ENCODE measurements around the gene FAM149A. TPM values are rescaled to one million over a fixed set of nuclear protein-coding genes. Genes with fewer than 3 reads are reported as not detected.

The FAM149A gene
- total RNA-seq: 1.8 and 4.1 TPM in 2 replicates

DNA sequence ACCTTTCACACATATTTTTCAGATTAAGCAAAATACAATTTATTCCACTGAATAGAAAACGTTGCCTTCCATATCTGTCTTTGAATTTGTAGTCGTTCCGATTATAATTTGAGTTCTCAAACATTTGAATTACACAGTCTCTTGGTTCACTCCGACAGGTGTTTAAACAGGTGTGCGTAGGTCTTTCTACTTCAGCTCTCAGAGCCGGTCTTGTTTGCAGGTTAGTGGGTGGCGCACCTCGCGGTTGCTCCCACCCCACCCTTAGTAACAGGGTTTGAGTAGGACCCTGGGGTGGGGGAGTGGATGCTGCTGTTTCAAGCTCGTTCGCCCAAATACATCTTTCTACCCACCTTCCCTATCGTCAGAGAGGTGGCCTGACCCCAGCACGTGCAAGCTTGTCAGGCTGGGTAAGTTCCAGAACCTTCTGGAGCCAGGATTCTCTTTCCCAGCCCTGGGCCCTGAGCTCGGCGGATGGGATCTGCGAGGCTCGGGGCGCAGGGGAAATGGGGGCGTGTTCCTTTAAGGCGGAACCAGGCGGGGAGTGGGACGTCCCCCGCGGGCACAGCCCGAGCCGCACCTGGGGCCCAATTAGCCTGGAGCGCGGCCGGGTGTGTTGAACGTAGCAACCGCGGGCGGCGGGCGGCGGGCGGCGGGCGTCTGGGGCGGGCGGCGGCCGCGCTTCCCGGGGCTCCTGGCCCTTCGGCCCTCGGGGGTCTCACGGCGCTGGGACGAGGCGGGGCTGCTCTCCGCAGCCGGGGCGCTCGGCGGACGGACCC lies at the start of gene FAM149A:
TSS of gene FAM149A (plus strand) at position 591 of the 776 bp plus-strand sequence.

DNA sequence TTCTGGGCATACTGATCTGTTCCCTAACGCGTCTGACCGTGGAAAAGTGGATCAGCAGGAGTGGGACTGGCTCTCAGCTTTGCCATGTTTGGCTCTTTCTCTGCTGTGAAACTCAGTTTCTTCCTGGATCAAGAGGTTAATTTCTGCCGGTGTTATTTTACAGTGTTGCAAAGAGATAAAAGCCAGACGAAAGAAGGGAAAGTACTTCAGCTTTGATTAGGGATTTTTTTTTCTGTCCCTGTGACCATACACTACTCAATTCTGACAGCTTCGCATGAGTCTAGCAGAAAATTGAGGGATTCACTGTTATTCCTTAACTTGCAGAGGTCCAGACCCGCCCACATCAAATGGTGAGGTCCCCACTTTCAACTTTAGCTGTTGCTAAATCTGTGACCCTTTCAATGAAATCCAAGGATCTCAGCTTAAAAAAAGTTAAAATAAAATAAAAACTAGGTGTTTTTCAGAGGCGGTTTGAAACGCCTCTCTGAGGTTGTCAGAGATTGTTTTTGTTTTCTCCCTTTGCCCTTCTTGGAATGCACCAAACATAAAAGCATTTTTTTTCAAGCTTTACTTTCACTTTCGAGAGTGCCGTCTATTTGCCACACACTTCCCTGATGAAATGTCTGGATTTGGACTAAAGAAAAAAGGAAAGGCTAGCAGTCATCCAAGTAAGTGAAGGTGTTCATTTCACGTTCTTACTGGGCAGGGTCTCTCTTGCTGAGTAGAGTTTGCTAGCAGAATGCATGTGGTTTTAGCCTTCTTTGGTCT lies 35.7 kb upstream of the FAM149A start, which contains the start of gene TLR3:
TSS of gene TLR3 (plus strand) at position 576 of the 768 bp plus-strand sequence. CDS start 7,464 bp downstream, outside the sequence.

DNA sequence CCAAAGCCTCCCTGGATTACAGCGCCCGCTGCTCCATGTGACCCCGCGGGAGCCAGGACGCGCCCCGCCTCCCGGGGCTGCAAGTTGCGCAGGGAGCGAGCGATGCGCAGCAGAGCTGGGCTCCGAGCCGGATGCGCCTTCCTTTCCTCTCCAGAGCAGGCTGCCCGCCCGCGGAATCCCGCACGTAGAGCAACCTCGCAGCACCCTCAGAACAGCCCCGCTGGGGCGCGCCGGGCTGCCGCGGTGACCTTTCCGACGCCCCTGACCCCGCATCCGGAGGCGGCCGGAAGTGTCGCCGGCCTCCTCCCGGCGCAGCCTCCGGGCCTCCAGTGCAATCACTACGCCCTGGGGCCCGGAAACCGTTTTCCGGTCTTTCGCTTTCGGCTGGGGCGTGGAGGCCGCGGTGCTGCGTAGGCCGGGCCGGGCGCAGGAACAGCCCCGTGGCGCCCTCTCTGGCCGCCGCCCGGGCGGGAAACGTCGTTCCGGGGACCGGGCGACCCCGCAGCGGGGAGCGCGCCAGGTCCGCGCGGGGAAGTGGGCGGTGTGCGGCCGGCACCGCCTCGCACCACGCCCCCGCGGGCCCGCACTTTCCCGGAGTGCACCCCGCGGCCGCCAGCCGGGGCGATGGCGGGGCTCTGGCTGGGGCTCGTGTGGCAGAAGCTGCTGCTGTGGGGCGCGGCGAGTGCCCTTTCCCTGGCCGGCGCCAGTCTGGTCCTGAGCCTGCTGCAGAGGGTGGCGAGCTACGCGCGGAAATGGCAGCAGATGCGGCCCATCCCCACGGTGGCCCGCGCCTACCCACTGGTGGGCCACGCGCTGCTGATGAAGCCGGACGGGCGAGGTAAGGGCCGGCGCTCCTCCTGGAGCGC lies 86.9 kb downstream of the FAM149A start, which contains the start of gene CYP4V2:
TSS of gene CYP4V2 (plus strand) at position 368 of the 866 bp plus-strand sequence. CDS start at position 625, 257 bp downstream.

Small RNA genes lying within 50 kb of the gene (small RNA-seq; reads per million reads assigned to genes)
- gene RF00322: not detected

Other genes starting within 250 kb of the FAM149A start
- gene TLR3, start 35.5 kb upstream of the FAM149A start, total RNA-seq: 9.8 and 9.9 TPM in 2 replicates
- 21.5 and 29.7 TPM in 2 replicates for gene CYP4V2, start 86.9 kb downstream of the FAM149A start, total RNA-seq
- gene KLKB1, start 122.8 kb downstream of the FAM149A start, total RNA-seq: not detected in 2 replicates
- not detected in 2 replicates for gene F11, start 161.5 kb downstream of the FAM149A start, total RNA-seq